Measurements from ENCODE around the gene FRMD7.
"Not testable (repeated sequence)": the region's sequence is repeated elsewhere in the genome, so short reads cannot be mapped to it uniquely, and the experiment has no call there.

FRMD7 gene

DNA sequence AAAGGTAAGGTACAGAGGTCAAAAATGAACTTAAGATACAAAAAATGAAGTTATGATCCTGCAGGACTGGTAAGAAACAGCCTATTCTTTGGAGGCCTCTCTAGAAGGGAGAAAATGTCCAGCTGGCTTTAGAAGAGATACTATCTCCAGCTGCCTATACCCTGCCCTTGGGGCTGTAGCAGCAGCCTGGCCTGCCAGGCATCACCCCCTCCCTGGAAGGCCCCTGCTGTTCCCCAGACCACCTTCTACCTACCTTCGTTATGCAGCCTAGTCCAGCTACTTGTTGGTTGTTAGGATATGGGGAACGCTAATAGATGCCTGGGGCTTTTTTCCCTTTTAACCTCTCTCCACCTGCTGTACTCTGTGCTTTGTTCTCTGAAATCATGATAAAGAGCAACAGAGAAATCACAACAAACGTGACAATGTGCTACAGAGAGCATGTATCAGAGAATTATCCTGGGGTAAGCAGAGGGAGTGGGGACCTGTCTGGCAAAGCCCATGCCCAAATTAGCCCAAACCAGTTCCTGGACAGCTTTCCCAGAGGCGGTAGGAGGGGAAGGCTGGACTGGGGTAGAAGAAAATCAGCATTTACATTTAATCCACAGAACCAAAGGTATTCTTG, 34.5 kb downstream of the FRMD7 start:
- no peak for DNase-seq (ENCODE audit: low read depth)

DNA sequence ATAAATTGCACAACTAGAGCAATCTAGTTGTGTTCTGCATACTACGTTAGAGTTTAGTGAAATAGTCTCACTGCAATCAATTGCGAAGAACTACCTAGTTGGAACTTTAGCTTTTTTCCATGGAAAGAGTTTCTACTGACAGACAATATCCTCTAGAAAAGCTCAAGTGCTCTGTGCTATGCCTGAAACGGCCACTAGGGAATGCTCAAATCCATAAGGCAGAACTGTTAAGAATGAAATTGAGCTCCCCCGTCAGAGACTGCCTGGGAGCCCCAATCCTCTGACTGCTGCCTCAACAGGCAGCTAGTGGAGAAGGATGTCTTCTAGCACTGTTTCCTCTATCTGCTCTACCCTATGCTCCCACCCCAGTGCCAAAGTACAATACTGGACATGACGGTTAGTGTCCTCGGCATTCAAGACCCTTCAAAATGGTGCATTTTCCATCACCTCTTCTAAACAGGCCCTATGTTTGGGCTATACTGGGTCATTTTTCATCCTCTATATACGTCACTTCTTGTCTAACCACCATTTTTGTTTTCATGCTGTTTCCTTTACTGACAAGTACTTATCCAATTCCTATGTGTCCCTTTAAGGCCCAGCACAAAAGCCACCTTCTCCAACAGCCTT, 35.3 kb downstream of the FRMD7 start:
- peak; percentile 61 for DNase-seq (ENCODE audit: low read depth)

DNA sequence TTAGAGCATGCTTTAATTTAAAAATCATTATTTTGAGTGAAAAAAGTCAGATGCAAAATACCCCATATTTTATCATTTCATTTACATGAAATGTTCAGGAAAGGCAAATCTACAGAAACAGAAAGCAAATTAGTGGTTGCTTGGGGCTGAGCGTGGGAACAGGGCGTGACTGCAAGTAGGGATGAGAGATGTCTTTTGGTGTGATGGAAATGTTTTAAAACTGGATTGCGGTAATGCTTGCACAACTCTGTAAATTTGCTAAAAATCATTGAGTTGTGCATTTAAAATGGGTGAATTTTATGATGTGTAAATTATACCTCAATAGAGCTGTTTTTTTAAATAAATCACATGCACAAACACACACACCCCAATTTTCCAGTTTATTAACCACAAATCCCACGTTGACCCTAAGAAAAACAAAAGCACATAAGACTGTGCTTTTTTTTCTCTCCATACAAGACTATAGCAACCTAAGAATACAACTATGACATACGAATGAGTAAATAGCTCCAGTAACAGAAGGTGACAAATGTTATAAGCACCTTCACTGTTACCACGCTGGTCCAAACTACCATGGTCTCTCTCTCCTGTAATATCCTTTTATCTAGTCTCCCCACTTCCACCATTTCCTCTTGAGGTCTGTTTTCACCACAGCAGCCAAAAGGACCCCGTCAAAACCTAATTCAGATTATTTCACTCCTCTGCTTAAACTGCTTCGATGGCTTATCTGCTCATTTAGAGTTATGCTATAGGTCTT, 37.2 kb downstream of the FRMD7 start:
- no peak for DNase-seq (ENCODE audit: low read depth)

DNA sequence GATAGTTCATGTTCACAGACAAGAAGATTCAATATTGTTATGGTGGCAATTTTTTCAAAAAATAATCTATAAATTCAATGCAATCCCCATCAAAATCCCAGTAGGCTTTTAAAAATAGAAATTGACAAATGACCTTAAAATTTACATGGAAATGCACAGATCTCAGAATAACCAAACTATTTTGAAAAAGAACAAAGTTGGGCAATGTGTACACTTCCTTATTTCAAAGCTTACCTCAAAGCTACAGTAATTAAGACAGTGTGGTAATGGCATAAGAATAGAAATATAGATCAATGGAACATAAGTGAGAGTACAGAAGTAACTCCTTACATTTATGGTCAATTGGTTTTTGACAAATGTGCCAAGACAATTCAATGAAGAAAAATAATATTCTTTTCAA, 39.0 kb downstream of the FRMD7 start:
- no peak for DNase-seq (ENCODE audit: low read depth)

DNA sequence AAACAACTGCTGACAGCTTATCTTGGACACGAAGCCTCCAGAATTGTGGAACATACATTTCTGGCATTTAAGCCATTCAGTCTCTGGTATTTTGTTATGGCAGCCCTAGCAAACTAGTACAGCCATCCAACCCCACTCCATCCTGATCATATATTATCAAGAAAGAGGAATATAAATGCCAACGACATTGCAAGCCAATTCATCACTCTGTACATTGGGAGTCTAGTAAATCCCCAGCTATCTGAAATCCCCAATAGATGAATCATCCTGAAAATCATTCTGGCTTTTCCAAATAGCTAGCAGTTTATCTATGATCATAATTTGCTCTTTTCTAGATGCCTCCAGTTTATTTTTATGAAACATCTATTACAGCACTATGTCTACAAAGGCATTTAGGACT, 41.1 kb downstream of the FRMD7 start:
- DNase-seq (ENCODE audit: low read depth): peak; percentile 53

DNA sequence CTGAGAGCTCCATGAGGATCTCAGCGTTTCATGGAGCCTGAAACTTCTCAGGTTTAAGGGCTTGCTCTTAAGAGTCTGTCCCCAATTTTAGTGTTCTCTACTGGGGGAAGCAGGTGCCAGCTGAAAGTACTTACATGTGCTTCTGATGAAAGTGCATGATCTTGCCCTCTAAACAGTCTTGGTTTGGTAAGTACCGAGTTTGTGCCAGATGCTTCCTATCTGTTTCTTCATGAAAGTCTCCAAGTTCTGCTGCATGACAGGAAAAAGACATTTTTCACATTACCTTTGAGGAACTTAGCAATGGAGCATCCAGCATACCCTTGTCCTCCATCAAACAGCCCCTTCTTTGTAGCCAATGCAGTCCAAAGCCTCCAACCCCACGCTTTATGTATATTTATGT, 42.0 kb downstream of the FRMD7 start:
- no peak for DNase-seq (ENCODE audit: low read depth)

DNA sequence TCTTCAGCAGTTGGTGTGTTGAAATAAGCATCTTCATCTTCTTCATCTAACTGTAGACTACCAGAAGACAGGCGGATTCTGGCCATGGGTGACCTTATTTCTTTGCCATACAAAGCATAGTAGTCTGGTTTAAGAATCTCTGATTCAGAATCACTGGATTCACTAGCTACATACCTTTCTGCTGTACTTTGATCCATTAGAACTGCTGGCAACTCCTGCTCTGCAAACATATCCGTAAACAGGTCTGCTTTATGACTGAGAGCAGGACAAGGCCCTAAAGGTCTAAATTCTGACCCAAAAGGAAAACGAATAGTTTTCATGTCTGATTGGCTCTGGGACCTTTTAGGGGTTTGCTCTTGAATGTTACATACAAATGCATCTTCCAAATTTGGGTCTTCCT, 49.9 kb downstream of the FRMD7 start:
- no peak for DNase-seq (ENCODE audit: low read depth)

DNA sequence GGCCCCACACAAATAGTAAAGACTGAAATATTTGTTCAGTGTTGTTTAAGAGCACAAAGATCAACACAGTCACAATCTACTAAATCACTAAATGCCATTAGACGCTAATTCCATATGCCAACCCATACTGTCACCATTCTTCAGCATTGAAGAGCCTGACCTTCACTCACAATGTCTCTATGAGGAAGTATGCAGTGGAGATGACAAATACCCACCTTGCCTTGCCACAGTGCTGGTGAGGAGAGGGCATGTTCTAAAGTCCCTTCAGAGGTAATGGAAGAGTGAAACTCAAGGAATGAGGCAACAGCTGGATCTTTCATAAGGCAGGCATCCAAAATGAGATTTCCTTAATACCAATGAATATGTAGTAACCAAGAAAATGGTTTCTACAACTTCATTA, 50.4 kb downstream of the FRMD7 start:
- DNase-seq (ENCODE audit: low read depth): no peak

DNA sequence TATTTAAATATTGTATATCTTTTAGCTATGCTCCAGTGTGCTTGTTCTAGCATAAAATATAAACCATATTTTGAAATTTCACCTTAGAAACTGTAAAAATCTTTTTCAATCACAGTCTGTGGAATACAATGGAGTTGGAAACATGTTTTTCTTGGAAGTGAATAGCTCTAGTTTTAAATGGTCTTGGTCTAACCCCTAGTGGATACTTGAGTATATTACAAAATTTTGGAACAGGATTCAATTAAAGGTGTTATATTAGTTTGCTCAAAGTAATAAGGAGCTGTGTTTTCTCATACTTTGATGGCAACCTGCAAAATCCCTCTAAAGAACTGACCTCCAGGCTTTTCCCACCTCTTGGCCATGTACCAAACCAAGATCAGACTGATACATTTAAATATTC, 56.6 kb downstream of the FRMD7 start:
- DNase-seq (ENCODE audit: low read depth): peak; percentile 25

DNA sequence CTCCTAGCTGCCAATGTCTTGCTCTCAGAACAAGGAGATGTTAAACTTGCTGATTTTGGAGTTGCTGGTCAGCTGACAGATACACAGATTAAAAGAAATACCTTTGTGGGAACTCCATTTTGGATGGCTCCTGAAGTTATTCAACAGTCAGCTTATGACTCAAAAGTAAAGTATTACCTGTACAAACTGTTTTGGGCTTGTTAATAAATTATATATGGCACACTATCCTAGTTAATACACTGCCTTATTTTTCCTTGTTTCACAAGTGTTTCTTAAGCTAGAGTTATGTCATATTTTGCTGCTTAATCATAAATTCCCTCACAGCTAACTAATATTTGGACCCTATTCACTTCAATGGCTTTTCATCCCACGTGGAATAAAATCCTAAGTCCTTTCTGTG, 59.4 kb downstream of the FRMD7 start:
- DNase-seq (ENCODE audit: low read depth): no peak

DNA sequence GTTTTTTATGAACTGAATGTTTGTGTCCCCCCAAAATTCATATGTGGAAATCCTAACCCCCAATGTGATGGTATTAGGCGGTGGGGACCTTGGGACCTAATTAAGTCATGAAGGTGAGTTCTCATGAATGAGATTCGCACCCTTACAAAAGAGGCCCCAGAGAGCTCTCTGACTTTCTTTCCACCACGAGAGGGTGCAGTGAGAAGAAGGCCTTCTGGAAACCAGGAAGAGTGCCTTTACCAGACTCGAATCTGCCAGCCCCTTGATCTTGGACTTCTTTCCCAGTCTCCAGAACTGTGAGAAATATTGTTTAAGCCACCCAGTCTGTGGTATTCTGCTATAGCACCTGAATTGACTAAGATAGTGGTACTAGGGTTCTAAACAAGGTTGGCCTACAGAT, 64.0 kb downstream of the FRMD7 start:
- no peak for DNase-seq (ENCODE audit: low read depth)

DNA sequence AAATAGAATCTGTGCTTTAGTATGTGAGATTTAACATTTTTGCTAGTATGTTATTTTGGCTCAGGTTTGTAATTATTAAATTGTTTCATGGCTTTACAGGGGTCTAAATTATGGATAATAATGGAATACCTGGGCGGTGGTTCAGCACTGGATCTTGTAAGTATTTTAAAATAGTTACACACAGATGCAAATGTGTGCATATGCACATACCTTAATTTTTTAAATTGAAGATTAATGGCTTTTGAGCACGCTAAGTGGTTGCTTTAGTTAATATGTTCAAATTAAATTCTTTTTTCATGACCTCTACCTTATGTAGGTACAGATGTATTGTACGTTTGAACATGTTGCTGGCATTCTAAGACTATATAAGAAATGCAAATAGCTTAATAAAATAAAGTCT, 64.5 kb downstream of the FRMD7 start:
- DNase-seq (ENCODE audit: low read depth): no peak

DNA sequence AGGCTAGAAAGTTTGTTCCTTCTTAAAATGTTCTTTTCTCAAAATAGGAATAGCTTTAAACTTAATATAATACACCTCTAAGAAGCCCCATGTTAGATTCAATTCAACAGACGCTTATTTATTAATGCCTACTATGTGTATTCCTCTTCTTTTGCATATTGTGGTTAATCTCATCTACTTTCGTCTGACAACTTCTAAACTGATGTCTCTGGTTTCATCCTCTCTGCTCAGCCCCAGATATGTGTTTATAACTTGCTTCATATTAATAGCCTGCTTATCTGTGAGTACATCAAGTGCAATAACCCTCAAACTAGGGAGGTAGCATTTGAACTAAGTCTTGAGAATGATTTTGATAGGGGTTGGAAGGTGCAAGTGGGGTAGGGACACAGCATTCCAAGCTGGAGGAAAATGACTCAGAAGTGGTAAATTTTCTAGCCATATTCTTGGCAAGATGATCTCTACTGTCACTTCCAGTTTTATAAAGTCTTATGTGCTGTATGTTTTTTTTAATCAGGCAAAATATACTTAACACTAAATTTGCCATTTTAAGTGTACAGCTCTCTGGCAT, 67.8 kb downstream of the FRMD7 start:
- no peak for DNase-seq (ENCODE audit: low read depth)

DNA sequence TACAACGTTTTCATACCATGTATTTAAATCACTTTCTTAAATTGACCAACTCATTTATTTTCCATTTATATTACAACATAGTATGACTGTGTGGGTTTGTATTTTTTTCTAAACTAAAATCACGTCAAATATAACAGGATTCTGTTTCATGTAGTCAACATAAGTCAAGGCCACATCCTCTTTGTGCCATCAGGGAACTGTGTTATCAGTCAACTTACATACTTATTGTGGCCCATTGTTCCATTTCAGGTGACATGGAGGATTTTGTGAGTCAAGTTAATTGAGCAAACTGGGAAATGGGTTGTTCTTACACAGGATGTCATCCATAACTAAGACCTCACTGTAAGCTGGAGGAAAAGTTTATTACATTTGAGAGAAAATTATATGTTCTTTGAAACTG, 68.8 kb downstream of the FRMD7 start:
- no peak for DNase-seq (ENCODE audit: low read depth)

DNA sequence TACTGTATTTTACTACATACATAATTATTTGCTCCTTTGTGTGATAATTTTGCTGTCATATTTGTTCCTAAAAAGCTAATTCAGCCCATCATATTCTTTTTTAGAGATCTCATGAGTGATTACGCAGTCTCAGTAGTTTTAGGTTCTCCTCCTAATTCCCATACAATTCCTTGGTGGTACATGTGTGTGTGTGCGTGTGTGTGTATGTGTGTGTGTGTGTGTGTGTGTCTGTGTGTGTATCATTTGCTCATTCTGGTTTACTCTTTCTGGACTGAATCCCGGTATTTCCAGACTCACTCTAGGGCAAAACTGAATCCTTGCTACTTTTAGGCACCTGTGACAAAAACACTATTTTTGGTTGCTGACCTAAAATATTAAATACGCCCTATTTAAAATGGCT, 69.8 kb downstream of the FRMD7 start:
- no peak for DNase-seq (ENCODE audit: low read depth)

DNA sequence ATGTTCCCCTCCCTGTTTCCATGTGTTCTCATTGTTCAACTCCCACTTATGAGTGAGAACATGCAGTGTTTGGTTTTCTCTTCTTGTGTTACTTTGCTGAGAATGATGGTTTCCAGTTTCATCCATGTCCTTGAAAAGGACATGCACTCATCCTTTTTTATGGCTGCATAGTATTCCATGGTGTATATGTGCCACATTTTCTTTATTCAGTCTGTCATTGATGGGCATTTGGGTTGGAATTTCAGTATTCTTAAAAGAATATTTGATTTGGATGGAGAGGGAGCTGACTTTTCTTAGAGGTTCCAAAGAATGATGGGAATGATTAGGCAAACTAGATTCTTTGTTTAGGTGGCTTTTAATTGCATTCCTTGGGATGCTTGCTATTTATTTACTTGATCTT, 76.0 kb downstream of the FRMD7 start:
- DNase-seq (ENCODE audit: low read depth): not testable (repeated sequence)

DNA sequence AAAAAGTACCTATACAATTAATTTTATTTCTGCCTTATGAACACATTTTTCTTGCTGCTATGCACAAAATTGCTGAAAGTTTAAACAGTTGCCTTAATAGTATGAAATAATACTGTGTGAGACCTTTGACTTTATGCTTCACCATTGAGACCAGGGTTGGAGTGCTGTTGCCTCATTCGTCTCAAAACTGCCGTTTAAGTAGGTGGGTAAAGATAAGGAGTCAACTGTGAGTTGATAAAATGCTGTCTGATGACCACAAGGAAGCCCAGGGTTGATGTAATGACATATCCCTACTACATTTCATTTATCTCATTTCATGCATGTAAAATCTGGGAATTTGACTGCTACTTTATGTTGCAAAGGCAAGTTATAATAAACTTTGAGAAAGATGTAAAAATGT, 81.3 kb downstream of the FRMD7 start:
- DNase-seq (ENCODE audit: low read depth): no peak

DNA sequence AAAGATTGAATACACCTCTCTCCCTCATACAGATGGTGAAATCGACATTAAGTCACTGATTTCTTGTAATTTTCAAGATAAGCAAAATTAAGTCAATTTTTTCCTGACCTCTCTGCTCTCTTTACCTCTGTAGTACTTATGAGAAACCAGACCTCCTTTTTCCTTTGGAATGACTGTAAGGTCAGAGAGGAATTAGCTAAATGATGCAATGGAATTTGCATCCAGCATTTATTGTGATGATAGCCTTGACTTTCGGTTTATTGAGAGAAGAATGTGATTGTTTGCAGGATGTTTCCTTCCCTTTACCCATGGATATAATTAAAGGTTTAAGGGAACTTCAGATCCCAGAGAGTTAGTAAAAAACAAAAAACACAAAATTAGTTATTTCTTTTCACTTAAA, 82.4 kb downstream of the FRMD7 start:
- DNase-seq (ENCODE audit: low read depth): no peak

DNA sequence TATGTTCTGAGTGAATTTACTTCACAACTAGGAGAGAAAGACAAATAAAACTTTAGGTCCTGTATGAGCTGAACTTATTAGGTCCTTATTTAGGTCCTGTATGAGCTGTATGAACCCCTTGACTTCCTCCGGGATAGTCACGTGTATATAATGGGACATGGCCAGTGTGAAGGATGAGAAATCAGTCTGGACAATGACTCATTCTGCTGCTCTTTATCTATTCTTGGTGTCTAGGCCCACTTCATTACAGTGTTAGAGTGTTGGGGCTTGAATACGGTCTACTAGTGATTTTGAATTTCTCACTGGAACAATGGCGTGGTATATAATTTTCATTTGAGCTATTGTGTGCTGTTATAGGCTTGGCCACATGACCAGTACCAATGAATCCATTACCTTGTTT, 82.9 kb downstream of the FRMD7 start:
- peak; percentile 35 for DNase-seq (ENCODE audit: low read depth)

DNA sequence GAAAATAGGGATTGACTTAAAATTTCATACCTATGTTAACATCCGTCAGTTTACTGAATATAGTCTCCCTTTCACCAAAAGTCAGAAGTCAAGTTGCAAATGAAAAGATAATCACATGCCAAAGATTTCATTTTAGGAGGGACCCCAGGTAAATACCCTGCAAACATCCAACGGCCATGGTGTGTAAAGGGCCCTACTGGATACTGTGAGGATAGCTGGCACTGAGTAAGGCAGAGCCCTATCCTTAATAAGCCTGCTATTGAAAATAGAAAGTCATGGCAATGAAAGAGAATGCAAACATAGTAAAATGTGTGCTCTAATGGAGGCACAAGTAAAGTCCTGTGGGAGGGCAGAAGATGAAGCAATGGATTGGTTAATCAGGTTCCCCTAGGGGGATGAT, 83.8 kb downstream of the FRMD7 start:
- DNase-seq (ENCODE audit: low read depth): no peak

DNA sequence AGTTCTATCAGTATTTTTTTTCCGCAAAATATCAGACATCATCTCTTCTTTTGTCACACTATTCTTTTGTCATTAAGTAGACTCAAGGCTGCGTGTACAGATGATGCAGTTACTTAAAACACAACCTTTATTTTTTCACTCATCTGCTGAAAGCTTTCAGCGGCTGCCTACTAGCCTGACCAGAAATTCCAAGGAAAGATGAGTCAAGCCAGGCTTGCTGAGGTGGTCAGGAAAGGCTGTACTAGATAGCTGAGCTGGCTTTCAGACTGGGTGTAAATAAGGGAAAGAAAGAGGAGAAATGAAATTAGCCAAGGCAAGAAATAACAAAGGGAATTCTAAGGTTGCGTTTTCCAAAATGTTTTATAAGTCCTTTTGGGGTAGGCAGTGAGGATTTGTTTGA, 86.8 kb downstream of the FRMD7 start:
- DNase-seq (ENCODE audit: low read depth): peak; percentile 61

DNA sequence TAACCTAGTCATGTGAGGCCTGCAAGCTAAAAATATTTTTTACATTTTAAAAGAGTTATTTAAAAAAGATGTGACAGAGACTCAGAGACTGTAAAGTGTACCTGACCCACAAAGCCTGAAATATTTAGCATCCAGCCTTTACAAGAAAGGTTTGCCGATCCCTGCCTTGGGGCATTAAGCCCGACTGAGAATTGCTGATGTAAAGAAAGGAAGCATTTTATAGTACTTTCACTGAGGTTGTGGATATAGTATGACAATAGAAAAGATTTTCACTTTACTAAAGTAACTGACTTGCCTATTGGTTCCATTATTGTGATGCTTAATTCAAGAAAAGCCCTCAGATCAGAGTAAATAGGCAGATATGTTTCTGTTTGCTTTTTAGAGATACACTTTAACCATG, 87.8 kb downstream of the FRMD7 start:
- DNase-seq (ENCODE audit: low read depth): no peak

DNA sequence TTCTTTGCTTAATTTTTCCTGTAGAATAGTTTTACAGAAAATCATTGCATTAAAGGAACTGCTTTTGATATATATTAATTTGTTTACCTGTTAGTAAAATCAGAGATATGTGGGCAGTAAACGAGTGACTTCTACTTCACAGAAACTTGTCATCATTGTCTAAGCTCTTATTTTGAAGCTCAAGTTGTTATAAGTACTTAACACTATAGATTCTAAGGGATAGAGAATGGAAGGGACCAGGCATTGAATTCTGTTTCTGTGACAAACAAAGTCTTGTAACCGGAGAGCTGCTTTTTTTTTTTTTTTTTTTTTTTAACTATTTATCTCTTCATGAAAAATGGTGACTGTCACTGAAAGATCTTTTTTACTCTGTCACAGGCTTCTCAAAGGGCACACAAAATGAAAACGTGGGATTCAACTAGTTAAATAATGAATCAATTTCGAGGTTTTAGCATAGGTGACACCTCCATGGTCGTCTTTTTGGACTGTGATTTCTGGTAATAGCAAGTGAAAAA, 90.3 kb downstream of the FRMD7 start:
- DNase-seq (ENCODE audit: low read depth): no peak
